ENCODE measurements around the gene HIRIP3.
A peak's percentile ranks its signal among the peaks of the same experiment; 100 is the strongest.

Gene HIRIP3

DNA sequence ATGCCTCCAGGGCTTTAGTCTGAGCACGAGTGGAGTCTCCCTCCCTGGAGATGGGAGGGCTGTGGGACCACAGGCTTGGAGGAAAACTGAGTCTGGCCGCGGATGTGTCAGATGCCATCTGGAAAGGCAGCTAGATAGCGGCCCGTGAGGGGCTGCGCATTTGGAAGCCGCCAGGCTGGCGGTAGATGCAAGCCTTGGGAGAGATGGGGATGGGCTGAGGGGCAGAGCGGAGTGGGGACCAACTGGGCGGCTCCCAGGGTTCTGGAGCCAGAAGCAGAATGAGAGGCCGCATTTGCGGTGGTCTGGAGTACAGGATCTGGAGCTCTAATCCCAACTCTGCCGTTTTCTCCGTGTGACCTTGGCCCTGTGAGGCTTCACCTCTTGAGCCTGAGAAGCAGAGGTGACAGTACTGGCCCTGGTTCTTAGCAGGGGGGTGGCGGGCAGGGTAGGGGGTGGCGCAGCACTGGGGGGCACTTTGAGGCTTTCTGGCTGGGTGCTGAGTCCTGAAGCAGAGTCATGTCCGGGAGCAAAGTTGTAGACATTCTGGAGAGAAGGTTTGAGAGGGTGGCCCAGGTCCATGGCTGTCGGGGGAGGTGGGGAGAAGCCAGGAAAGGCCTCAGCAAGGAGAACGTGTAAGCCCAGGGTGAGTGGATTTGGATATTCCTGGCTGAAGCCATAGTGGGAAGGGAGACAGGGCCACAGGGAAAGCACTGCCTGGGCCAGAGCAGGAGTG is 7.4 kb upstream of the HIRIP3 start:
- no peak overlapping the region for H3K4me3 ChIP-seq (ENCODE audit: low read depth, low read length)
- ChIA-PET CTCF (interaction anchor here (1.2 kb wide), 1 partner anchor 126 kb away, joined by 4 read pairs; no protein-coding TSS in a partner anchor), POLR2A (no interaction called here)
- DNase-seq (ENCODE audit: low read depth, low spot score) = no peak
- TF ChIP-seq, protein P1, sequence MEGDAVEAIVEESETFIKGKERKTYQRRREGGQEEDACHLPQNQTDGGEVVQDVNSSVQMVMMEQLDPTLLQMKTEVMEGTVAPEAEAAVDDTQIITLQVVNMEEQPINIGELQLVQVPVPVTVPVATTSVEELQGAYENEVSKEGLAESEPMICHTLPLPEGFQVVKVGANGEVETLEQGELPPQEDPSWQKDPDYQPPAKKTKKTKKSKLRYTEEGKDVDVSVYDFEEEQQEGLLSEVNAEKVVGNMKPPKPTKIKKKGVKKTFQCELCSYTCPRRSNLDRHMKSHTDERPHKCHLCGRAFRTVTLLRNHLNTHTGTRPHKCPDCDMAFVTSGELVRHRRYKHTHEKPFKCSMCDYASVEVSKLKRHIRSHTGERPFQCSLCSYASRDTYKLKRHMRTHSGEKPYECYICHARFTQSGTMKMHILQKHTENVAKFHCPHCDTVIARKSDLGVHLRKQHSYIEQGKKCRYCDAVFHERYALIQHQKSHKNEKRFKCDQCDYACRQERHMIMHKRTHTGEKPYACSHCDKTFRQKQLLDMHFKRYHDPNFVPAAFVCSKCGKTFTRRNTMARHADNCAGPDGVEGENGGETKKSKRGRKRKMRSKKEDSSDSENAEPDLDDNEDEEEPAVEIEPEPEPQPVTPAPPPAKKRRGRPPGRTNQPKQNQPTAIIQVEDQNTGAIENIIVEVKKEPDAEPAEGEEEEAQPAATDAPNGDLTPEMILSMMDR (IDR thresholded peaks at IDR 0.05; ENCODE audit: insufficient read depth, low read length, missing control alignments) = no peak

DNA sequence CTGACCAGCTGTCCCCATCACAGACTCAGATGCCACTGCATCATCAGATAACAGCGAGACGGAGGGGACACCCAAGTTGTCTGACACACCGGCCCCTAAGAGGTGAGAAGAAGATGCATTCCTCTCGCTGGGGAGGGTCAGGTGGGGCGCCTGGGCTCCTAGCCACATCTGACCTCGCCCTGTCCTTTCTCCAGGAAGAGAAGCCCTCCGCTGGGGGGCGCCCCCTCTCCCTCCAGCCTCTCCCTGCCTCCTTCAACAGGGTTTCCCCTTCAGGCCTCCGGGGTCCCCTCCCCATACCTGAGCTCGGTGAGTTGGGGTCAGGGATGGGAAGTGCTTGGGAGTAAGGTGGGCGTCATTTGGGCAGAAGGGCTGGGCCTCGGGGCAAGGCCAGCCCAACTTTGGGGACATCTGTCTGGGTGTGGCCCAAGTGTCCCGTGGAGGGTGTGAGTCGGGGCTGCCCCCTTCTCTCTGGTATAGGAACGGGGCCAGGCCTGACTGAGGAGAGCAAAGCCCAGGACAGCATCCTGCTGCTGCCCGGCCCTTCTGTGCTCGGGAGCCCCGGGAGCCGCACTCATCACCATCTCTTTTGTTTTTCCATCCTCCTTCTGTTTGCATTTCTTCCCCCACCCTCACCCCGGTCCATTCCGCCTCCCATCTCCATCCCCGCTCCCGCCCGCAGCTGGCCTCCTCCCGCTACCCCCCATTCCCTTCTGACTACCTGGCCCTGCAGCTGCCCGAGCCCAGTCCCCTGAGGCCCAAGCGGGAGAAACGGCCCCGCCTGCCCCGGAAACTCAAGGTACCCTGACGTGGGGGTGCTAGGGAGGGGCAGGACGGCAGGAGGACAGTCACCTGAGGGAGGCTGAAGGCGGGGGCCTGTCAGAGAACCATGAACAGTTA is 5.6 kb upstream of the HIRIP3 start:
- TF ChIP-seq, protein P1 (IDR thresholded peaks at IDR 0.05; ENCODE audit: insufficient read depth, low read length, missing control alignments) = no peak
- H3K4me3 ChIP-seq (ENCODE audit: low read depth, low read length) = no peak overlapping the region
- ChIA-PET CTCF (no interaction called here), POLR2A (no interaction called here)
- DNase-seq (ENCODE audit: low read depth, low spot score) = no peak

DNA sequence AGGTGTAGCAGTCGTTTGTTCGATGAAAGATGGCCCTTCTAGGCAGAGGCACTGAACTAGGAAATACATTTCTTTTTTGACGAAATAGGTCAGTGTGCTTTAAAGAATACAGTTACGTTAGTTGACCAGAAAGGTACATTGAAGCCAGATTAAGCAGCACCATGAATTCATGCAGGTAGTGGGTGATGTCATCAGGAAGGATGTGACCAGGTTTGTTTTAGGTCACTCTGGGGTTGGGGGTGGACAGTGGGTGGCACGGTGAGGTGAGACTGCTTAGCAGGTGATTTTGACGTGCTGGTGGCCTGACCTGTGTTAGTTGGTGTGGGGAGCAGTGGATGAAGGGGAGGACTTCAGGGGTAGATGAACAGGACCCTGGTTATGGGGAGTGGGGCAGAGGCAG is 4.2 kb upstream of the HIRIP3 start:
- TF ChIP-seq, protein P1 (IDR thresholded peaks at IDR 0.05; ENCODE audit: insufficient read depth, low read length, missing control alignments) = no peak
- ChIA-PET POLR2A (no interaction called here), CTCF (no interaction called here)
- H3K4me3 ChIP-seq (ENCODE audit: low read depth, low read length) = no peak overlapping the region
- DNase-seq (ENCODE audit: low read depth, low spot score) = no peak

DNA sequence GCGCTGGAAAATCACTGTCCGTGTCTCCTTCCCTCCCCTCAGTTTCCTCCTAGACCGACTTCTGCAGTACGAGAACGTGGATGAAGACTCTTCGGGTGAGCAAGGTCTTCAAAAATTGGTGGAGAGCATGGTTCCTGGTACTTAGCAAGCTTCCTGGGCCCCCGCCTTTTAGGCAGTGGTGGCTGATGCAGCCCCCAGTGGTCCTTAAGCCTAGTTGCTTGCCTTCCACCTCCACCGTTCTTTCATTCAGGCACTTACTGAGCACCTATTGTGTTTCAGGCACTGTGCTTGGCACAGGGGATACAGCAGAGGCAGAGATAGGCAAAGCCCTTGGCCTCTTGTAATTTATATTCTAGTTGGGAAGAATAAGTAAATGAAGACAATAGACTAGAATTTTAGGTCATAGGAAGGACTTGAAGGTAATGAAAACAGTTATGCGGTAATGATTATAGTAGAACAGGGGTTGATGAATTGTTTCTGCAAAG is 1.4 kb upstream of the HIRIP3 start:
- ChIA-PET POLR2A (no interaction called here), CTCF (interaction anchor here (0.7 to 3.3 kb wide), 6 partner anchors 9 to 189 kb away, joined by 3 to 23 read pairs (median 4); no protein-coding TSS in a partner anchor)
- H3K4me3 ChIP-seq (ENCODE audit: low read depth, low read length) = peak overlapping the region; percentile 93
- DNase-seq (ENCODE audit: low read depth, low spot score) = no peak
- TF ChIP-seq, protein P1 (IDR thresholded peaks at IDR 0.05; ENCODE audit: insufficient read depth, low read length, missing control alignments) = no peak

DNA sequence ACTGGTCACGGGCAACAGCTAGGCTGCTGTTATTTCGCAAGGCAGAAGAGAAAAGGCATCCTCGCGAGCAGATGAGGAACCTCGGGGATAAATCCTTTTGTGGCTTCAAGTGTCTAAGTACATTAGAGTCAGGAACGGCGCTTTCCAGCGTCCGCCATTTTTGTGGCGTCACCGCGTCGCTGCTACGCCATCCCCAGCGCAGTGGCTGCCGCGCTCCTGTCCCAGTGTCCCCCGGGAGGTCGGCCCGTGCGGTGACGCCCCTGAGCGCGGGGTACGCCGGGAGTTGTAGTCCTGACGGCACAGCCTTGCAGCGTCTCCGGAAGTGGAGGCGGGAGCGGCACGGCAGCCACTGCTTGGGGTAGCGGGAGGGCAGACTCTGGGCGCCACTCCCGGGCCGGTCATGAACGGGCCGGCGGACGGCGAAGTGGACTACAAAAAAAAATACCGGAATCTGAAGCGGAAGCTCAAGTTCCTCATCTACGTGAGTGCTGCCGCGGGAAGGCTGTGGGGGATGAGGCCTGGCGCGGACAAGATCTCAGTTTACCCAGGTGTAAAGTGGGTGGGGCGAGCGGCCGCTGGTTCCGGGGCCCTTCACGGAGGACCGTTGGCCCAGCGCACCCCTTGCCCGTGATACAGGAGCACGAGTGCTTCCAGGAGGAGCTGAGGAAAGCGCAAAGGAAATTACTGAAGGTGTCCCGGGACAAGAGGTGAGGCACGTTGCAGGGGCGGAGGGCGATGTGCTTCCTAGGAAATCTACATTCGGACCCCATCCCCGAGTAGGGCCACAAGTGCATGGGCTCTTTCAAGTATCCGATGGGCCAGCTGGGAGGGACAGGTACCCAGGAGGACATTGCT is 721 bp upstream of the HIRIP3 start, which contains the start of gene INO80E:
TSS of gene INO80E (plus strand) at position 331 of the 855 bp plus-strand sequence. CDS start at position 401, 70 bp downstream.
- DNase-seq (ENCODE audit: low read depth, low spot score) = no peak
- ChIA-PET CTCF (interaction anchor here (0.7 to 3.3 kb wide), 6 partner anchors 10 to 189 kb away, joined by 3 to 23 read pairs (median 4); partner anchors contain the start of genes TAOK2 and TLCD3B), POLR2A (interaction anchor here (2.9 kb wide), 1 partner anchor 22 kb away, joined by 18 read pairs; the partner anchor contains the start of gene TAOK2)
- peak within 1 kb of the TSS; percentile 93 for H3K4me3 ChIP-seq (ENCODE audit: low read depth, low read length)
- TF ChIP-seq, protein P1 (IDR thresholded peaks at IDR 0.05; ENCODE audit: insufficient read depth, low read length, missing control alignments) = no peak

Data from AG04449 (cell line).